ENCODE data around the gene LRRC63.
A peak's percentile ranks its signal among the peaks of the same experiment; 100 is the strongest.

LRRC63 gene

DNA sequence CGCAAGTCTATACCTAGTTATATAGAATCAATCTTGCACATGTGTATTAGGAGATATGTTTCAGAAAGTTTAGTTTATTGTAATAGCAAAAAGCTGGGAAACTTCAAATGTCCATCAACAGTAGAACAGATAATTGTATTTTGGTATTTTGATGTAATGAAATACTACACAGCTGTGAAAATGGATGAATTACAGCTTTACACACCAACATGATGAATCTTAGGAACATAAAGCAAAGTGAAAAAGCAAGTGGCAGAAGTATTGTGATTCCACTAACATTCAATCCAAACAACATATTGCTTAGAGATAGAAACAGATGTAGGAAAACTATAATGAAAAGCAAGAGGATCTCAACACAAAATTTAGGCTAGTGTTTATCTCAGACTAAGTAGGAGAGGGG lies 102.9 kb downstream of the LRRC63 start:
- DNase-seq: no peak

DNA sequence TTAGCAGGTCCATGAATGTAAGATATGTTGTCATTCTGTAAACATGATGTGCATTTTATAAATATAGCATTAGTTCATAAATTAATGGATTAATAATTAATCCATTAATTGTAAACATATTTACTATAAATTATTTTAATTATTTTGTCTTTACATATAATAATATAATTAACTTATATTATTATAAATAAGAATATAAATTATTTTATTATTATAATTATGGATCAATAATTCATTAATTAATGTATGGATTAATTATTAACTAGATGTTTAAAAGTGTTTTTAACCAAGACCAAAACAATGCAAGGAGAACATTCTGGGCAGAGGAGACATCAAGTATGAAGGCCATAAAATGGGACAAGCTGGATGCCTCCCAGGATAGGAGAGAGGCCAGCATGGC lies 103.3 kb downstream of the LRRC63 start:
- DNase-seq: no peak

- DNase-seq: no peak
Observed at GRCh38 chr13:46315491-46316075, 103.9 kb downstream of the LRRC63 start.

GRCh38 chr13:46317120-46317519 lies 105.4 kb downstream of the LRRC63 start:
- DNase-seq: no peak

GRCh38 chr13:46318986-46319385 lies 107.3 kb downstream of the LRRC63 start:
- no peak for DNase-seq

DNA sequence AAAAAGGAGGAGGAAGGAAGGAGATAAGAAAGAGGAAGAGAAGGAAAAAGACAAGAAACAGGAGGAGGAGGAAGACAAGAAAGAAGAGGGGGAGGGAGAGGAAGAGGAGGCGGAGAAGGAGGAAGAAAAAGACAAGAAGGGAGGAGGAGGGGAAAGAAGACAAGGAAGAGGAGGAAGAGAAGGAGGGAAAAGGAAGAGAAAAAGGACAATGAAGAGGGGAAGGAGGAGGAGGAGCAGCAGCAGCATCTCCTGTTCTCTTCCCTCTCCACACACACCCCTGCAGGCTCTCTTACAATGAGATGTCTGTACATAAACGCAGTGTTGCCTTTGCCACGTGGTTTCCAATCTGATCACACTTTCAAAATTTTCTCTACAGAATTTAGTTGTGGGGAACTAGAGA lies 108.7 kb downstream of the LRRC63 start:
- DNase-seq: no peak

GRCh38 chr13:46320821-46321220 lies 109.1 kb downstream of the LRRC63 start:
- DNase-seq: no peak

DNA sequence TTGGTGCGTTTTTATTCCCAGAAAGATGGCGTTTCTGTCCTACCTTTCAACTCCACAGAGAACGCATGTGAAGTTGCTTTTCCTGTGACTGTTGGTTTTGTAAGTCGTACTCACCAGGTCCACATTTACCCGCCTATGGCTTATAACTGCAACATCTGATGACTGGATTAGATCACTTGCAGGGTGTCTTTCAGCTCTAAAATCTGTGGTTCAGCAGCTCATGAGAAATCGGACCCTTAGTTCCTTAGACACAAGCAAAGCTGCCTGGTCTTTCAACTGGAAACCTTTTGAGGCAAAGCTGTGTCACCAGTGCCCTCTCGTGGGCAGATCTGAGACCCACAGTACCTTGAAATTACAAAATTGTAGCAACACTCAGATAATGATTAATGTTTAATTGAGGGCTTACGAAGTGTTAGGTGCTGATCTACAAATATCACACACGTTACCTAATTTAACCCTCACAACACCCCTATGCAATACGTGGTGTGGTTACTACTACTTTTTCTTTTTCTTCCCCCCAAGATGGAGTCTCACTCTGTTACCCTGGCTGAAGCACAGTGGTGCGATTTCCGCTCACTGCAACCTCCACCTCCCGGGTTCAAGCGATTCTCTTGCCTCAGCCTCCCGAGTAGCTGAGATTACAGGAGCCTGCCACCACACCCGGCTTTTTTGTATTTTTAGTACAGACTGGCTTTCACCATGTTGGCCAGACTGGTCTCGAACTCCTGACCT lies 109.9 kb downstream of the LRRC63 start:
- DNase-seq: peak; percentile 10 to 17

GRCh38 chr13:46324976-46325375 lies 113.2 kb downstream of the LRRC63 start:
- no peak for DNase-seq

Measured in SHP77 (cell line).